HCT116 (cell line): Measurements from ENCODE around the gene INTS2.

ENCODE experiments used
- EZH2 ChIP-seq: fragments of 200-600 bp; sonication (generic); IDR thresholded peaks from 2 replicates; pipeline ENCODE4 v1.6.1; 2017; ENCODE audit warnings: antibody characterized with exemption, mixed run types
- REST ChIP-seq: IDR thresholded peaks from 2 replicates; pipeline ENCODE4 v1.6.1; 2012; ENCODE audit warnings: low read depth
- ZNF274 ChIP-seq: fragments of 200-500 bp; sonication (Bioruptor generic); IDR thresholded peaks from 2 replicates; pipeline ENCODE4 v1.6.1; 2014; ENCODE audit warnings: mild to moderate bottlenecking, low read depth, low read length, inconsistent platforms
- TF ChIP-seq, protein P1 (sequence below), 3 experiments: fragments of 200-600 bp in 1 of 3; sonication (generic) in 1 of 3; IDR thresholded peaks in 2 of 3; conservative IDR thresholded peaks in 1 of 3; 2 replicates each; pipeline ENCODE4 v1.5.1; 2012 to 2017; ENCODE audit warnings: low read depth in 2 of 3, low read length in 2 of 3, antibody characterized with exemption in 1 of 3, borderline replicate concordance in 1 of 3, control low read depth in 1 of 3, mild to moderate bottlenecking in 1 of 3, mixed read lengths in 1 of 3, mixed run types in 1 of 3, moderate library complexity in 1 of 3; ENCODE audit not compliant: insufficient read depth in 1 of 3

GRCh38 chr17:61946359-61946758 lies 18.6 kb upstream of the INTS2 start:
- TF ChIP-seq, protein P1, sequence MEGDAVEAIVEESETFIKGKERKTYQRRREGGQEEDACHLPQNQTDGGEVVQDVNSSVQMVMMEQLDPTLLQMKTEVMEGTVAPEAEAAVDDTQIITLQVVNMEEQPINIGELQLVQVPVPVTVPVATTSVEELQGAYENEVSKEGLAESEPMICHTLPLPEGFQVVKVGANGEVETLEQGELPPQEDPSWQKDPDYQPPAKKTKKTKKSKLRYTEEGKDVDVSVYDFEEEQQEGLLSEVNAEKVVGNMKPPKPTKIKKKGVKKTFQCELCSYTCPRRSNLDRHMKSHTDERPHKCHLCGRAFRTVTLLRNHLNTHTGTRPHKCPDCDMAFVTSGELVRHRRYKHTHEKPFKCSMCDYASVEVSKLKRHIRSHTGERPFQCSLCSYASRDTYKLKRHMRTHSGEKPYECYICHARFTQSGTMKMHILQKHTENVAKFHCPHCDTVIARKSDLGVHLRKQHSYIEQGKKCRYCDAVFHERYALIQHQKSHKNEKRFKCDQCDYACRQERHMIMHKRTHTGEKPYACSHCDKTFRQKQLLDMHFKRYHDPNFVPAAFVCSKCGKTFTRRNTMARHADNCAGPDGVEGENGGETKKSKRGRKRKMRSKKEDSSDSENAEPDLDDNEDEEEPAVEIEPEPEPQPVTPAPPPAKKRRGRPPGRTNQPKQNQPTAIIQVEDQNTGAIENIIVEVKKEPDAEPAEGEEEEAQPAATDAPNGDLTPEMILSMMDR (IDR thresholded peaks at IDR 0.05 in 2 of 3, conservative IDR thresholded peaks at IDR 0.05 in 1 of 3; ENCODE audit: borderline replicate concordance in 1 of 3, insufficient read depth in 1 of 3, low read depth in 2 of 3, low read length in 2 of 3) = no peak
- TF ChIP-seq EZH2 (no peak), ZNF274 (no peak), REST (no peak)
